GM18519 (cell line): ENCODE data around the gene SLC8B1.

ENCODE experiments used
- ATAC-seq: cut with Tn5 transposase; IDR thresholded peaks from one replicate; pipeline ENCODE4 v1.9.1; 2021; ENCODE audit warnings: mild to moderate bottlenecking, moderate library complexity; ENCODE audit not compliant: unreplicated experiment, low FRiP score

The SLC8B1 gene

DNA sequence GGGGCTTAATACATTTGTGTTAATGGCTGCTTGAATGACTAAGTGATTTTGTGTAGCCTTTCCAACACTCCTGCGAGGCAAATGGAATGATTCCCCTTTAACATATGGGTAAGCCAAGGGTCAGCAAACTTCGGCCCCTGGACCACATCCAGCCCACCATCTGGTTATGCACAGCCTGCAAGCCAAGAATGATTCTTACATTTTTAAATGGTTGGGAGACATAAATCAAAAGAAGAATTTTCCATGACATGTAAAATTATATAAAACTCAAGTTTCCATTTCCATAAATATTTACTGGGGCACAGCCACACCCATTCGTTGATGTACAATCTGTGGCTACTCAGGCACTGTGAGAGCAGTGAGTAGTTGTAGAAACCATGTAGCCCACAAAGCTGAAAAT, 9.0 kb downstream of the SLC8B1 start:
- no peak for ATAC-seq

DNA sequence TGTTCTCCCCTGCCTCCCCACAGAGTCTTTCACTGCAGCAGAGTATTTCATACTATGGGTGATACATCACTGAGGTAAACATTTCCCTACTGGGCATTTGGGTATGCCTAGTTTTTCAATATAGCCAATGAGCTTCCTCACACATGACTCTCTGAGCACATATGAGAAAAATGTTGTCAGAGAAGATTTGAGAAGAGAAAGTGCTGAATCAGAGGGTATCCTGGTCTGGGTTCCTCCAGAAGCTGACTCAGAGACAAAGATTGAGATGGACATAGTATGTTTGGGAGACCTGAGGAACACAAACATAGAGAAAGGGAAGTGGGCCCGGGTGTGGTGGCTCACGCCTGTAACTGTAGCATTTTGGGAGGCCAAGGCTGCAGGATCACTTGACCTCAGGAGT, 12.6 kb downstream of the SLC8B1 start:
- no peak for ATAC-seq

DNA sequence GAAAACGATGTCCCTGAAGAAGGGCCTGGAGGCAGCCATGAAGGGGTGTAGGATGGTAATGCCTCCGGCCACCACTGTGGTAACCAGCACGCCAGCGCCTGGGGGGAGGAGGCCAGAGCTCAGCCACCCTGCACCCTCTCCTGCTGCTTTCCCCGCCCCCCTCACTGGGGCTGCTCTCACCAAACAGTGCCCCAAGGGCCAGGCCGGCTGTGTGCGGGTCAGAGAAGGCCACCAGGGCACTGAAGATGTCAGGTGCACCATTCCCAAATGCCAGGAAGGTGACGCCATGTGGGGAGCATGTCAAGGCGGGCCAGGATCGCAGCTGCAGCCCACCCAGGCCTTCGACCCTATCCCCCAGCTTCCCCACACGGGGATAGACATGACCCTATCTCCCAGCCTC, 14.5 kb downstream of the SLC8B1 start:
- ATAC-seq = no peak

DNA sequence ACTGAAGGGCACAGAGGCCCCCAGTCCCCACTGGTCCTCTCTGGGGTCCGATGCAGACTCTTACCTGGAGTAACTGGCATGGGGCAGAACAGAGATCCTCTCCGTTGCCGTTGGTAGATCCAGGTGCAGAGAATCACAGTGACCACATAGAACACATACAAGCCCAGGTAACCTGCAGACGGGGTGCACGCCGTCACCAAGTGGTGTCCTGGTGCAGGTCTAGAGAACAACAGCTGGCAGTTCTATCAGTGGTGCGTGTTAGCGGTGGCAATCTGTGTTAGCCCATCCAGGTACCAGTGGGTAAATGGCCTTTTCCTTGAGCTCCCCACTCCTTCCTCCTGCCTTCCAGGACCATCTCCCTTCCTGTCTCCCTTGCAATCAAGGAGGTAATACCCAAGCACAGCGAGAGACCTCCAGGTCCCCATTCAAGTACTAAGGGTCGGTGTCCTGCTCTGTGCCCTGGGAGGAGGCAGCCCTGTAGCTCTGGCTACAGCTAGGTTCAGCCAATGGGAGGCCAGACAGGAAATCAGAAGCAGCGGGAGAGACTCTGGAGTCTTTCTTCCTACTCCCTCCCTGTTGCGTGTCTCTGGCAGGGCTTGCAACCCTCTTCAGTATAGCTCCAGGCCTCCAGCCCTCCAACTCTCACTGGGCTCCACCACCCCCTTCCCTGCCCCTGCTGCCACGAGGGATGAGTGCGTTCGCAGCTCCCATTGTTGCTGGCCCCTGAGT, 15.8 kb downstream of the SLC8B1 start:
- no peak for ATAC-seq

DNA sequence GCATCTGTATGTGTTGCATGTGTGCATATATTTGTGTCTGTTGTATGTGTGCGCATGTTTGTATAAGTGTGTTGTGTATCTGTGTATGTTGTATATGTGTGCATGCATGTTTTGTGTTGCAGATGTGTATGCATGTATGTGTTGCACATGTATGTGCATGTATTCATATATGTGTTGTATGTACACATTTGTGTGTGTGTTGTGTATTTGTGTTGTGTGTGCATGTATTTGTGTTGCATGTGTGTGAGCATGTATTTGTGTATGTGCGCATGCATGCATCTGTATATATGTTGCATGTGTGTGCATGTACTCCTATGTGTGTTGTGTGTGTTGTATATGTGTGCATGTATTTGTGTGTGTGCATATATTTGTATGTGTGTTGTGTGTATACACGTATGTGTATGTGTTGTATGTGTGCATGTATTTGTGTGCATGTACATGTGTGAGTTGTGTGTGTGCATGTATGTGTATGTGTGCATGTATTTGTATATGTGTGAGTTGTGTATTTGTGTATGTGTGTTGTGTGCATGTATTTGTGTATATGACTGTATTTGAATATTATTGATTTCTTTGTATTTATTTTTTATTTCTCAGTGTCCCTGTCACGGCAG, 16.8 kb downstream of the SLC8B1 start:
- ATAC-seq = no peak

DNA sequence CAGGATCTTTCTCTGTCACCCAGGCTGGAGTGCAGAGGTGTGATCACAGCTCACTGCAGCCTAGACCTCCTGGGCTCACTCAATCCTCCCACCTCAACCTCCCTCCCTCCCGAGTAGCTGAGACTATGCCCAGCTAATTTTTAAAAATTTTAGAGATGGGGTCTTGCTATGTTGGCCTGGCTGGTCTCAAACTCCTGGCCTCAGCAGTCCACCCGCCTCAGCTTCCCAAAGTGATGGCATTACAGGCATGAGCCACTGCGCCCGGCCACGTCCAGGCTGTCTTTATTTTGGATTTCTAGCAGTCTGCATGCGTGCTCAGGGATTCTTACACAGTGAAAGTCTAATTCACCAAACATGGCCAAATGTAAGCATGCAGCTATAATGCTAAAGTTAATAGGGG, 17.8 kb downstream of the SLC8B1 start:
- no peak for ATAC-seq

DNA sequence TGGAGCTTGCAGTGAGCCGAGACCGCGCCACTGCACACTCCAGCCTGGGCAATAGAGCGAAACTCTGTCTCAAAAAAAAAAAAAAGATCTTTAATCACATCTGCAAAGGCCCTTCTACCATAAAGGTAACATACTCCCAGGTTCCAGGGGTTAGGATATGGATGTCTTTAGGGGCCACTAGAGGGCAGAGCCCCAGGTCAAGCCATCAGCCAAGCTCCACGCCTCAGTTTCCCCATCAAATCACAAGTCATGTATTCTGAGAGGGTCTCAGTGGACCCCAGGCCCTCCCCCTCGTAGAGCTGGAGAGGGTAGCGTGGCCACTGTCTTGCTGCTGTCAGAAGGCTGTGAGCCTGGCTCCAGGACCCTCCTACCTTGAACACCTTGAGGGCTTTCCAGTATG, 18.8 kb downstream of the SLC8B1 start:
- ATAC-seq = no peak

DNA sequence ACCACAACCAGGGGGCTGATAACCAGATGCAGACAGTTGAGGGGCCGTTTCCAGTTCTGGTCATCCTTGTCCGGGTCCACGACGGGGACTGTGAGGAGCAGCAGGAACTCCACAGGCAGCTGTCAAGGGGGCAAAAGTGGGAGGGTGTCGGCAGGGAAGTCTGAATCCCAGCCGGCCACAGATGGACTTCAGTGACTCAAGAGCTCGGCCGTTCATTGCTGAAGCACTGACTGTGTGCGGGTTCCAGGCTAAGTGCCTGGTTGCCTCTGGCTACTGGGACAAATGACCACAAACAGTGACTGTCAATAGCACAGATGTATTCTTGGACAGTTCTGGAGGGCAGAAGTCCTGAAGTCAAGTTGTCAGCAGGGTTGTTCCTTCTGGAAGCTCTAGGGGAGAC, 19.6 kb downstream of the SLC8B1 start:
- no peak for ATAC-seq

DNA sequence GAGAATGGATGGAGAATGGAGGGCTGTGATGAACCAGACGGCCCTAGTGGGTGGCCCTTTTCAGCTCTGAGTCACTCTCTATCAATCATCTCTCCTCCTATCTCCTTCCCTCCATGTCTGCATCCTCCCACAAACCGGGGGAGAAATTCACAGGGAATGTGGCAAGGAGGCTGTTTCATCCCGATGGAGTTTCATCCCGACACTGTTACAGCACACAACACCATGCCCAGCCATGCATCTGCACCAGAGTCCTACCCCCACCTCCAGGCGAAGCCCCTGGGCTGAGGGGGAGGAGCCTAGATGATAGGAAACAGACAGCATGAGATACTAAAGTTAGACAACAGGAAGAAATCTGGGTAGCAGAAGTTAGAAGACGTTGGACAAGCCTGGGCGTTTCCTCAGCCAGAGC, 20.8 kb downstream of the SLC8B1 start:
- no peak for ATAC-seq

DNA sequence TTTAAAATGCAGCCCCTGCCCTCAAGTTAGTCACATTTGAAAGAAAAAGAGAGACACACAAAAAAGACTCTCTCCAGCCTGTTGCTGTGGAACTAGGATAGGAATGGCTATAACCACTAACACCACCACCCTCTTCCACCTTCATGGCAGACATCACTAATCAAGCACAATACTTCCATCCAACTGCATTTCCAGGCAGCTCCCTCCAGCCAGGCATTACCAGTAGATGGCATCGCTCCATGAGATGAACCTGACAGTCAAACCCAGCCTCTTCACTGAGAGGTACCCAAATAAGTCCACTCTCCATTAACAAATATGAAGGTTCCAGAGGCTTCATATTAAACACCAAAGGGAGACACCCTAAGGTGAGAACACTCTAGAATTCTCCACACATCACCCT, 24.4 kb downstream of the SLC8B1 start:
- ATAC-seq = no peak

DNA sequence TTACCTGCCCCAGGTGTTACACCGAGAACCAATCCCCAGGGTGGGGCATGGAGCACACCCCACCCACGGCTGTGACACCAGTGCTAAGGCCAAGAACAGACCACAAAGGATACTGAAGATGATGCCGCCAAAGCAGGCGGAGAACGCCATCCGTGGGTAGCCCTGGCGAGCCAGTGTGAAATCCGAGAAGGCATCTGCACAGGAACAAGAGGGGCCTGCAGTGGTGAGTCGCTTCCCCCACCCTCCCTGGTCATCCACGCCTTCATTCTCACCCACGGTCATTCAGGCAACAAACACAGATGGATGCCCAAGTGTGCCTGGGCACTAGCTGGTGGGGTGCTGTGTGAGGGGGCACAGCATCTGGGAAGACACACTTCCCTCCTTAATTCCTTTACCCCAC, 28.5 kb downstream of the SLC8B1 start:
- no peak for ATAC-seq

DNA sequence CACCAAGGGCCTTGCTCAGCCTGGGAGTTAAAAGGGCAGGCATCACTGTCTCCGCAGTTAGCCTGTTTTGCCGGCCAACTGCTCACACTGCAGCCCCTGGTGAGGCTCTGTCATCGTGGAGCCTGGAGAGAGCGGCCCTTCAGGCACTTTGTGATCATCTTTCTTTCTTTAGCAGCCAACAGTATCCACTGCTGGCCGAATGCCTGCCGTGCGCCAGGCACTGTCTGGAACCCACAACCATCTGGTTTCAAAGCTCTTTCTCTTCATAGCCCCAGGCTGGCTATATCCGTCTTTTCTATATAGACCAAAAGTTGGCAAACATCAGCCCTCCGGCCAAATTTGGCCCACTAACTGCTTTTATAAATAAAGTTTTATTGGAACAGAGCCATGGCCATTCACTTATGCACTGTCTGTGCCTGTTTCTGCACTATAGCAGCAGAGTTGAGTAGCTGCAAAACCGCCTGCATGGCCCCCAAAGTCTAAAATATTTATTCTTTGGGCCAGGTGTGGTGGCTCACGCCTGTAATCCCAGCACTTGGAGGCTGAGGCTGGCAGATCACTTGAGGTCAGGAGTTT, 29.5 kb downstream of the SLC8B1 start:
- ATAC-seq = no peak

DNA sequence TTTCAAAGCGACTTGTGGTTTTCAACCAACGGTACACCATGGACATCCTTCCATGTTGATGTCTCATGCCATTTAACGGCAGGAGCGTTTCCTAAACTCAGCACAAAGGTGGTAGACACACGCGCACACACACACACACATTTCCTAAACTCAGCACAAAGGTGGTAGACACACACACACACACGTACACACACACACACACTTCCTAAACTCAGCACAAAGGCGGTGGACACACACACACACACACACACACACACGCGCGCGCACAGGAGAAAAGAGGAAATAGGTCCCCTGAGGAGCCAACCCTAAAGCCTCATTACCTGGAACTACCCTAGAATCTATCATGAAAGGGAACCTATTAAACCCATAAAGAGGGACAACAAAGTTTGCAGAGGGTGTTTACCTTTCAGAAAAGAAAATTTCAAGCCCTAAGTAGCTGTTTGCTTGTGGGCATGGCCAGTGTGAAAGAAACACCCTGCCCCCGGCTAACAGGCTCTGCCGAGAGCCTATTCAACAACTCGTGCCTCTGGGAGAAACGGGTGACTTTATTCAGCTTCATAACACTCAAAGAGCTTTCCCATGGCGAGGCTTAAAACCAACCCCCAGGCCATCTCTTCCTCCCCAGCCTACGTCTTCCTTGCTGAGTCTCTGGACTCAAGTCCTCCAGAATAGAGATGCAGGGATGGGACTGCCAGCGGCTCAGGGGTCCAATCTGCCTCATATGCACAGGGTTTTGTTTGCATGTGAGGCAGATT, 31.8 kb downstream of the SLC8B1 start:
- no peak for ATAC-seq

DNA sequence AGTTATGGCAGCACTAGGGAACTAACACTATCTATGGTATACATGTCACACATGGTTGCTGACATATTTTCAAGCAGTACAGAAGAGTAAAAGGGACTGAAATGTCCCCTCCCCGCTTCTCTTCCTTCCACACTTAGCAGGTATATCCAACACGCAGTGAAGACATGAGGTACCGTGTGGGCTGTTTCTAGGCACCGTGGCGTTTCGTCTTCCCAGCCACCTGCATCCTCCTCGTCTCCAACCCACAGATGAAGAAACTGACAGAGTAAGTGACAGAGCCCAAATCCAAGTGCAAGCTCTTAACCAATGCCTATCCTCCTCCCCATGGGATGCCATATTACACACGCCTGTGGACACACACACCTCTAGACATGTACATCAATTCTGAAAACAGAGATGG, 32.4 kb downstream of the SLC8B1 start:
- ATAC-seq = no peak

DNA sequence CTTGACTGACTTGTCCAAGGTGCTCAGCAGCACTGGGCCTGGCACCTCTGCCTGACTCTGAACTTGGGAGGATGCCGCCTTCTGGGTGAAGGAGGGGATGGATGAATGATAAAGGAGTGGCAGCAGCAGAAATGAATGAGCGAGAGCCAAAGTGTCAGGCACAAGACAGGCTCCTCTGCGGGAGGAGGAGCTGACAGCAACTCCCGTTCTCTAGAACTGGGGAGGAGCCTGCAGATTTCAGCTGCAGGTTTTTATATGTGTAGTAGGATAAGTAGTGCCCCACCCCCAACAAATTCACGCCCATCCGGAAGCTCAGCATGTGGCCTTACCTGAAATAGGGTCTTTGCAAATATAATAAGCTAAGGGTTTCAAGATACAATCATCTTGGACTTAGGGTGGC, 33.1 kb downstream of the SLC8B1 start:
- no peak for ATAC-seq

DNA sequence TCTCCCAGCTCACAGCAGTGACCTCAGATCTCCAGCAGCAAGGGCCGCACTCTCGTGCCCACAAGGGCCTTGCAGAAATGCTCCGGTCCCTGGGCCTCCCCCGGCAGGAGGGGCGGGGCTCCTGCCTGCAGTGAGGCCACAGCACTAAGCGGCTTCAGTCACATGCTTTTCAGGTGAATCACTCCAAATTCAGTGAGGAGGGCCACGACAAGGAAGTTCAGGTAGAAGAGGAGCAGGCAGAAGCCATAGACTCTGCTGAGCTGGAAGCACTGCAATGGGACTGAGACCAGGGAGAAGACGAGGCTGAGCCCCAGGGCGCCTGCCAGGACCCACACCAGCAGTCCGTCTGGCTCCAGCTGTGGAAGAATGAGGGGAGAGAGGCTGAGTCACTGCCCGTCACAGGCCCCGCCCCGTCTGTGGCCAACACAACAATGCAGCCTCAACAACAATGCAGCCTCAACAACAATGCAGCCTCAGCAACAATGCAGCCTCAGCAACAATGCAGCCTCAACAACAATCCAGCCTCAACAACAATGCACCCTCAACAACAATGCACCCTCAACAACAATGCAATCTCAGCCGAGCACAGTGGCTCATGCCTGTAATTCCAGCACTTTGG, 35.2 kb downstream of the SLC8B1 start:
- ATAC-seq = no peak

DNA sequence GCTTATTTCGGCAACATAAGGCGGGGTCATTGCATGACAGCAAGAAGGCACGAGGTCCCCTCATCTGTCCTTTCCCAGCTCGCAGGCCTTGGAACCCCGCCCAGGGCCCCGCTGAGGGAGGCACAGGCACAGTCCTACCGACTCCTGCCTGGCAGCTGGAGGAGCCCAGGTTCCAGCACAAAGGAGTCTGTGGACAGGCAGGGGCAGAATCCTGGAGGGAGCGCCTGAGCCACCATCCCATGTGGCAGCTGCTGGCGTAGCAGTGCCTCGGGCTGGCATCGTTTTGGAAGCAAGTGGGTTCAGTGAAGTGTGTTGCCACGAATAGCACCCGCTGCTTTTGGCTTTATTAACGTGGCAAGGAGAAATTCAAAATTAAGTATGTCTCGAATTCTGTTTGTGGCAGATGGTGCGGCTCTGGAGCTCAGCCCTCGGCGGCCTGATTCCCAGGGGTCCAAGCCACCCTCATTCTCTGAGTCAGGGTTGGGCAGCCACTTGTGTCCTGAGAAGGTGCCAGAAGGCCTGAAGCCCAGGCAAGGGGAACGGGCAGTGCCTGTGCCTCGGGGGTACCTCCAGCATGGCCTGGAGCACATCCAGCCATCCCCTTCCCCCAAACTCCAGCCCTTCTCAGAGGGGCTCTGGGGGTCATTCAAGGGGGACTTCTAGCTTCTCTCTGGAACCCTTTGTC, 35.9 kb downstream of the SLC8B1 start:
- ATAC-seq = no peak

DNA sequence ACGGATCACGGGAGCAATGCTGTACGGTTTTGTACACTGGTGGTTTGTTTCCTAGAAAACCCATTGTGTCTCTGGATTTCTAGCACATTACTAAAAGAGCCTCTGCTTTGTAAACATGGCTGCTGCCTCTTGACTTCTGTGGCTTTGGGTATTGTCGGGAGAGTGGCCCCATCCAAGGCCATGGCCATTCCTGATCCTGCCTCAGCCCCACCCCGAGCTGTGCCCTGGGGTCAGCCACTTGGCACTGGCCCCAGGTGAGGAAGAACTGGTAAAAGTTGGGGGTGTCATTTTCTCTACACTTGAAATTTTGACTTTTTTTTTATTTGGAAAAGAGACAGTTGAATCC, 36.5 kb downstream of the SLC8B1 start:
- ATAC-seq = no peak

DNA sequence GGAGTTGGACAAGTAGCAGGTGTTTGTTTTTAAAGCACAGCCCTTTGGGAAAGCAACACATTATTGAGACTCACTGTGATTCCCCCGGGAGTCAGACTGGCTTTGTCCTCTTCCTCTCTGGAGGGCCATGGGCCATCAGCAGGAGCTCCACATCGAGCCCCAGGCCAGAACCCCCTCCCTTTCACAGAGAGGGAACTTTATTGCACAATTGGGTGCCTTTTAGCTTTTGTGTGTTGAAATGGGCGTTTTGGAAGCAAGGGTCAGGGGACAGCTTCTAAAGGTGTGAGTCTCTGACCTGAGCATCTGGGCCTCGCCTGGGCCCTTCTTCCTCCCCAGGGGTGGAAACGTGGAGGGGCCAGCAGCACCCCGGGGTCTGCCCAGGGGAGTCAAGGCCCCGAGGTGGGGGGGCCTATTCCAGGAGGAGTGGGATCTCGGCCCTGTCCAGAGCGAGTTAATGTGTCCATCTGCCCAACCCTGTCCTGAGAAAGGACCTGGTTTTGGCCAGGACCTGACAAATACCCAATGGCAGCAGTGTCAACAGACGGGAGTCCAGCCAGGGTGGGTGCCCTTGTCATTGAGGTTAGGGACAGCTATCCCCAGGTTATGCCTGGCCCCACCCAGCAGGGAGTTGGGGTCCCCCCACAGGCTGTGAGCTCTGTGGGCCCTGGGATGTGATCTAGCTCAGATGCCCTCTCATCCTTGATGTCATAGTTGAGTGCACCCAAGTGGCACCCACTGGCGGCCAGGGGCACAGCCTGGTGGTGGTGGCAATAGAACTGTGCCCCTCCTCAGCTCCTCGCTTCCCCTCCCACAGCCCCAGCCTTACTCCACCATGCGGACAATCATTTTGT, 37.1 kb downstream of the SLC8B1 start:
- ATAC-seq = no peak

DNA sequence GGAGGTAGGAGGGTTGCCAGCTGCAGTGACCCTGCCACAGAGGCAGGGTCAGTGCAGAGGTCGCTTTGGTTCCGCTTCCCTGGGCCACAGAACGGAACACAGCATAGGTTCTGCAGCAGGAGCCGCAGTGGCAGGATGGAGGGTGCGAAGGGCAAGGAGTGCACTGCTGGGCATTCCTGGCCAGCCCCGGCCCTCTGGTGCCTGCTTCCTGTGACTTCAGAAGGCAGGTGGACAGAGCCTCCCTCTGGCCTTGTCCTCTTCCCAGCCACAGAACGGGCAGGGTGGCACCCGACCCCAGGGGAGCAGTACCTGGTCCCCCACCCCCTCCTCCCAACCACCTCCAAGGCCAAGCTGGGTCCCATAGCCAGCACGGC, 37.7 kb downstream of the SLC8B1 start:
- ATAC-seq = no peak
